ENCODE results near the gene DKK1. TPM values are rescaled to one million over a fixed set of nuclear protein-coding genes. Genes with fewer than 3 reads are reported as not detected.

DKK1 gene
- polyA plus RNA-seq, 1 donor (not counting 4 experiments of a cell fraction or from before 2014, with no cell fraction given): 223 TPM

DNA sequence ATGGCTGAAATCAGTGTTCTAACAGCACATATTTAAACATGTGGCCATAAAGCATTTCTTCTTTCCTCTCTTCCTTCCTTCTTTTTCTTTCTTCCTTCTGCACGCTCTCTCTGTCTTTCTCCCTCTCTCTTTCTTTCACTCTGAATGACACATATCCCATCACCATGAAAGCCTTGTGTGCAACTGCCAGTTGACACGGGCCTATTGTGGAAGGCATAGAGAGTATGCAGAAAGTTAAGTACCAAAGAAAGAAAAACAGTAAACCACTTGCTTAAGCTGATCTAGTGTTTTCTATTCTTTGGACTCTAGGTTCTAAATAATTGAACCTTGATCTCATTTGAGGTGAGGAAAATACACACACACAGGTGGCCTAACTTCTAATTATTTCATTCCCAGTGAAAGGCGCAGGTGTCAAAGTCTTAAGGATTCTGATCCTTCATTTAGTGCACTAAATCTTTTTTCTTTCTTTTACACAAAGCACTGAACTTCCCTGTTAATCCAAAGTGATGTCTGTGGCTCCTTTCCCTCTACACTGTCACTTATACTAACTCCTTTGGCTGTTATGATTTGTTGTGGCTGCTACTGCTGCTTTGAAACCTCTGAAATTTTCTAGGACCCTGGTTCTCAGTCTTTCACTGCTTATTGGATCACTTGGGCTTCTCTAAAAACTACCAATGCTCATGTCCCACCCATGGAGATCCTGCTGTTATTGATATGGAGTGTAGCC lies 17.7 kb downstream of the DKK1 start:
- Histone ChIP-seq H3K9ac (ENCODE audit: control insufficient read depth, extremely low read depth, insufficient read depth, low read length) (no peak overlapping the region), H3K9me1 (ENCODE audit: control insufficient read depth, extremely low read depth, insufficient read depth, low read length) (no peaks in the 10 kb centered on the region), H3K9me3 (ENCODE audit: control insufficient read depth, low read depth, low read length) (no peaks in the 10 kb centered on the region), H3K4me3 (ENCODE audit: control insufficient read depth in 2 of 3, extremely low read depth in 1 of 3, insufficient read depth in 2 of 3, low read depth in 1 of 3, low read length in 3 of 3) (no peak overlapping the region), H2AFZ (ENCODE audit: control insufficient read depth, low read length) (peak overlapping the region; percentile 55), H3K27me3 (ENCODE audit: control insufficient read depth, extremely low read depth, insufficient read depth, low read length) (no peaks in the 10 kb centered on the region), H3K79me2 (ENCODE audit: control insufficient read depth, insufficient read depth, low read length) (no peaks in the 10 kb centered on the region), H4K20me1 (ENCODE audit: control insufficient read depth, extremely low read depth, insufficient read depth, low read length) (no peaks in the 10 kb centered on the region), H3K4me1 (ENCODE audit: control insufficient read depth, extremely low read depth, insufficient read depth, low read length) (peaks cover 18% of the 10 kb centered on the region), H3K27ac (ENCODE audit: control insufficient read depth, insufficient read depth, low read length) (no peak overlapping the region), H3K4me2 (ENCODE audit: control insufficient read depth, extremely low read depth, insufficient read depth, low read depth, low read length) (no peak overlapping the region), H3K36me3 (ENCODE audit: control insufficient read depth in 2 of 2, extremely low read depth in 1 of 2, insufficient read depth in 2 of 2, low read length in 2 of 2) (no peaks in the 10 kb centered on the region)
- no peak for TF ChIP-seq EZH2 (IDR thresholded peaks at IDR 0.05; ENCODE audit: low read length)
- TF ChIP-seq, protein P1, sequence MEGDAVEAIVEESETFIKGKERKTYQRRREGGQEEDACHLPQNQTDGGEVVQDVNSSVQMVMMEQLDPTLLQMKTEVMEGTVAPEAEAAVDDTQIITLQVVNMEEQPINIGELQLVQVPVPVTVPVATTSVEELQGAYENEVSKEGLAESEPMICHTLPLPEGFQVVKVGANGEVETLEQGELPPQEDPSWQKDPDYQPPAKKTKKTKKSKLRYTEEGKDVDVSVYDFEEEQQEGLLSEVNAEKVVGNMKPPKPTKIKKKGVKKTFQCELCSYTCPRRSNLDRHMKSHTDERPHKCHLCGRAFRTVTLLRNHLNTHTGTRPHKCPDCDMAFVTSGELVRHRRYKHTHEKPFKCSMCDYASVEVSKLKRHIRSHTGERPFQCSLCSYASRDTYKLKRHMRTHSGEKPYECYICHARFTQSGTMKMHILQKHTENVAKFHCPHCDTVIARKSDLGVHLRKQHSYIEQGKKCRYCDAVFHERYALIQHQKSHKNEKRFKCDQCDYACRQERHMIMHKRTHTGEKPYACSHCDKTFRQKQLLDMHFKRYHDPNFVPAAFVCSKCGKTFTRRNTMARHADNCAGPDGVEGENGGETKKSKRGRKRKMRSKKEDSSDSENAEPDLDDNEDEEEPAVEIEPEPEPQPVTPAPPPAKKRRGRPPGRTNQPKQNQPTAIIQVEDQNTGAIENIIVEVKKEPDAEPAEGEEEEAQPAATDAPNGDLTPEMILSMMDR (optimal IDR thresholded peaks at IDR 0.05 in 1 of 3, IDR thresholded peaks at IDR 0.05 in 1 of 3, conservative IDR thresholded peaks at IDR 0.05 in 1 of 3; ENCODE audit: extremely low read depth in 1 of 3, insufficient read depth in 2 of 3, low read length in 3 of 3): no peak
- dilution Hi-C loops (cut with MboI; ENCODE audit: extremely low pct_ligation_motif_present, low sequenced_read_pairs): no loop called here
- FAIRE-seq: no peak
- DNase-seq (ENCODE audit: low read depth, low spot score): no peak

DNA sequence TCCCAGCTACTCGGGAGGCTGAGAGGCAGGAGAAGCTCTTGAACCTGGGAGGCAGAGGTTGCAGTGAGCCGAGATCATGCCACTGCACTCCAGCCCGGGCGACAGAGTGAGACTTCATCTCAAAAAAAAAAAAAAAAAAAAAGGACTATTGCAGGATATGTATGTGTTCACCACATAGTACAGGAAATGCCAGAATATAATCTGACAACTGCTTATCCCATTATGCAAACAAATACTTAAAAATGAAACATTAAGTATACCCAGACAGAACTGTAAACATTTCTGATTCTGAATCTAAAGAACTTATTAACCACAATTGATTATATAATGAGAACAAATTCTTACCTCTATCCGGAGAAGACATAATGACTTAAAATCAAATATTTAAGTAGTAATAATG lies 18.7 kb downstream of the DKK1 start:
- Histone ChIP-seq H3K27ac (ENCODE audit: control insufficient read depth, insufficient read depth, low read length) (no peak overlapping the region), H3K4me3 (ENCODE audit: control insufficient read depth in 2 of 3, extremely low read depth in 1 of 3, insufficient read depth in 2 of 3, low read depth in 1 of 3, low read length in 3 of 3) (no peak overlapping the region), H2AFZ (ENCODE audit: control insufficient read depth, low read length) (no peak overlapping the region), H3K4me1 (ENCODE audit: control insufficient read depth, extremely low read depth, insufficient read depth, low read length) (peaks cover 18% of the 10 kb centered on the region), H4K20me1 (ENCODE audit: control insufficient read depth, extremely low read depth, insufficient read depth, low read length) (no peaks in the 10 kb centered on the region), H3K9me1 (ENCODE audit: control insufficient read depth, extremely low read depth, insufficient read depth, low read length) (no peaks in the 10 kb centered on the region), H3K79me2 (ENCODE audit: control insufficient read depth, insufficient read depth, low read length) (no peaks in the 10 kb centered on the region), H3K27me3 (ENCODE audit: control insufficient read depth, extremely low read depth, insufficient read depth, low read length) (no peaks in the 10 kb centered on the region), H3K36me3 (ENCODE audit: control insufficient read depth in 2 of 2, extremely low read depth in 1 of 2, insufficient read depth in 2 of 2, low read length in 2 of 2) (no peaks in the 10 kb centered on the region), H3K9ac (ENCODE audit: control insufficient read depth, extremely low read depth, insufficient read depth, low read length) (no peak overlapping the region), H3K9me3 (ENCODE audit: control insufficient read depth, low read depth, low read length) (no peaks in the 10 kb centered on the region), H3K4me2 (ENCODE audit: control insufficient read depth, extremely low read depth, insufficient read depth, low read depth, low read length) (no peak overlapping the region)
- FAIRE-seq: no peak
- TF ChIP-seq EZH2 (IDR thresholded peaks at IDR 0.05; ENCODE audit: low read length): no peak
- TF ChIP-seq, protein P1 (optimal IDR thresholded peaks at IDR 0.05 in 1 of 3, IDR thresholded peaks at IDR 0.05 in 1 of 3, conservative IDR thresholded peaks at IDR 0.05 in 1 of 3; ENCODE audit: extremely low read depth in 1 of 3, insufficient read depth in 2 of 3, low read length in 3 of 3): no peak
- no peak for DNase-seq (ENCODE audit: low read depth, low spot score)
- dilution Hi-C loops (cut with MboI; ENCODE audit: extremely low pct_ligation_motif_present, low sequenced_read_pairs): no loop called here
